ENCODE measurements around the gene FHIT.

The FHIT gene

GRCh38 chr3:60053526-60054265 is 1197.6 kb downstream of the FHIT start:
- no peak for DNase-seq

DNA sequence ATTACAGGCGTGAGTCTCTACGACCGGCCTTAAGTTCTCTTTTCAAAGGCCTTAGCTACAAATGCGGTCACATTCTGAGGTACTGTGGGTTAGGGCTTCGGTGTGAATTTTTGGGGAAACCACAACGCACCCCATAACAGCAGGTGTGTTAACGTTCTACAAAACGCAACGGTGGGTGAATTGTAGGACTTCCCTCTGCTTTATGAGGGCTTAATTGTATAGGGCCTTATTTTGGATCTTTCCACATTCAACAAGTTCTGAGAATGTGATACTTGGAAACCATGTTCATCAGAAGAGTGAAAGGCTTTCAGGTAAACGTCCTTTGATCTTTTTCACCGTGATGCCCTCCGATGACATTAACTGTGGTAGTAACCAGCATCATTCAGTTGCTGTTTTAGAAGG is 1202.8 kb downstream of the FHIT start:
- no peak for DNase-seq

- no peak for DNase-seq
These were observed 1203.6 kb downstream of the FHIT start for GRCh38 chr3:60047426-60048200.

- no peak for DNase-seq
These were observed 1205.0 kb downstream of the FHIT start for GRCh38 chr3:60046210-60046609.

GRCh38 chr3:60045686-60046085 is 1205.6 kb downstream of the FHIT start:
- DNase-seq = no peak

- no peak for DNase-seq
These were observed 1214.4 kb downstream of the FHIT start for GRCh38 chr3:60036803-60037202.

DNA sequence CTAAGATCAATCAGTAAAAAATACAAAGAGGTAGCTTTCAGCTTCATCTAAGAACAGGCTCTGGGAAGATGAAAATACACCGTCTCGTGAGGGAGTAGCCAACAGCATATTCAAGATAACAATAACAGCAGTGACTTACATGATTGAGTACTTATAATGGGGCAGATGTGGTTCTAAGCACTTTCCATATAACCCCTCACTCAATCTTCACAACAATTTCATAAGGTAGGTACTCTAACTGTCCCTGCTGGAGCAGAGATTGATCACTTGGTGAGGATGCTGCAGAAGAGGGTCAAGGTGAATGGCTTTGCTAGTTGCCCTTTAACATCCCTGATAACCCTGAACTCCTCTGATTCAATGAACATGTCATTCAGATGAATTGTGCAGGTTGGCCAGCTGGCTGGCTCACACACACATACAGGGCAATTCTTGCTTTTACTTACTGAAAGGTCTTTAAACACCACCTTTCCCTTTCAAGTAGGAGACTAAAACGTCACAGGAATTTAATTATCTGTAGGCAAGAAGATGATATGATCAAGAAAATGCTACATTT is 1217.3 kb downstream of the FHIT start:
- no peak for DNase-seq

- DNase-seq = no peak
These were observed 1220.3 kb downstream of the FHIT start for GRCh38 chr3:60030982-60031381.

DNA sequence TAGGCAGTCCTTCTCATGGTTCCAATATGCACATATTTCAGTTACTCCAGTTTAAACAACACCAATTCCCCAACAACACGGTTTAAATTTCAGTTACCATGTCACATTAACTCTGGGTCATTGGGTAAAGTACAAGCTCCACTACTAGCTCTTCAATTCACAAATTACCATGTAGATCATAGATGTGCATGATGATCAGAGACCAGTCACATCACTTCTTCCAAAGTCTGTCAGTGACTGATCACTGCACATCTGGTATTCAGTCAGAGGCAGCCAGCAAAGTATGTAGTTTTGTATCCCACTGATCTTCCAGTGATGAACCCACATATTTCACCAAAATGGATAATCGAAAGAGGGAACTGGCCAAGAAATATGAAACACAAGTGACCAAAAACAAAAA is 1223.0 kb downstream of the FHIT start:
- no peak for DNase-seq

- DNase-seq = no peak
These were observed 1223.9 kb downstream of the FHIT start for GRCh38 chr3:60027335-60027734.

DNA sequence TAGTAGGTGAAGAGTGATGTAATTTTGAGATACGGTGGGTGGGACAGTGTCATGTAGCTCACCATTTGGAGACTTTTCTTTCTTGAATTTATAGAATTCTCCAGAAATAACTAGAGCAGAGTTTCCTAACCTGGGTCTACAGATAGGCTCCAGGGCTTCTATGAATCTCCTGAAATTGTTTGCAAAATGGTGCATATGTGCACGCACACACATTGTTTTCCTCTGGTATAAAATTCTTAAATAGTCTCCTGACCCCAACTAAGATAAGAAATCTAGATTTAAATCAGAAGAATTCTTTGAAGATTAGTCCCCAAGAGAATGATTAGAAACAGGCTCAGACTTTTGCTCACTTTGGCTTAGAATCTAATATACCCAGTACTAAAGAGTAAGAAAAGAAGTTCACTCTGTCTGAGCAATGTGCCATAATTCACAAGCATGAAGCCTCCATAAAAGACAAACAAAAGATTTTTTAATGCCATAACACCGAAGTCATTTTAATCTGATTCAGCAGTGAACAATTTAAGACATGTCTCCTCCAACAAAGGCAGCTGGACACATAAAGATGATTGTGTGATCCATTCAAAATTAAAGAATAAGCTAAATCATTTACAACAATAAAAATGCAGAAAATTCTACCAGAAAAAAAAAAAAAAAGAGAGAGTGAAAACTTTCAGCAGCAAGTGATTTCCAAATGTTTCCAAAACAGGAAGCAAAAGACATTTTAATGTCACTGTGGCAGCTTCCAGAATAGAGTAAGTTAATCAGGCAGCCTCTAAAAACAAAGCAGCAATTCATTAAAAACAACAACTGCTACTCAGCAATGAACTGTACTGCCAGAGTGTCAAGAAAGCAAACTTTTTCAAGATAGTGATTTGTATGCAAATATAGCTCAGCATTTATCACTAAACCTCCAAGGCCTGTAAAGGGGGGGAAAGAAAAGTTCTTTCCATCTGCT is 1225.9 kb downstream of the FHIT start:
- no peak for DNase-seq

DNA sequence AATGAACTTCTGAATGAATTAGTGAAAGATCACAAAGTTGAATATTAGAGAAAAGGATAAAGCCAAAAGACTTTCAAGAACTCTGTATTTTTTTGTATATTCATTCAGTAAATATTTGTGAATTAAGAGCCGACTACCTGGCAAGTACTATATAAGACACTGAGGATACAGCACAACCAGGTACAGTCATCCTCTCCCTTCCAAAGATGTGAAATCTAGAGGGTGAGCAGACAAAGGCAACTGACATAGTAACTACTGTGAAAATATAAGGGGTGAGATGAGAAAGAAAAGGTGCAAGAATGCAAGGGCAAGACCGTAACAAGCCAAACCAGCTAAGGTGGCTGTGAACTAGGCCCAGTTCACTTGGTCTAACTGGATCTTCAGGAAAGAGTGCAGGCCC is 1226.9 kb downstream of the FHIT start:
- DNase-seq = no peak

- no peak for DNase-seq
These were observed 1228.1 kb downstream of the FHIT start for GRCh38 chr3:60023189-60023588.

DNA sequence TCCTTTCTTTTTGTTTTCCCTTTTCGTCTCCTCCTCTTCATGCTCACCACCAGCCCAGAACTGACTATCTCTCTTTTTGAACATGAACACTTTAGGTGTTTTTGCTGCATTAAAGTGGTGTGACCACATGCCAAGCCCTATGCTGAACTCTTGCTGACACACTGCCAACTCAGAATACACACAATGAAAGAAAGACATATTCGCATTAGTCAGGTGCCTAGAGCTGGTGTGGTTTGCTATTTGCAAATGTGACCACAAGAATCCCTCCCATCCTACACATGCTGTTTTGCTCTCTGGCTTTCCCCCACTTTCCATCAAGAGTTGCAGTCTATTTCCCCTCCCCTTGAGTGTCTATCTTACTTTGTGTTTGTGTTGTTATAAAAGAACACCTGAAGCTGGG is 1233.6 kb downstream of the FHIT start:
- DNase-seq = no peak

- DNase-seq = no peak
These were observed 1236.1 kb downstream of the FHIT start for GRCh38 chr3:60015032-60015705.

DNA sequence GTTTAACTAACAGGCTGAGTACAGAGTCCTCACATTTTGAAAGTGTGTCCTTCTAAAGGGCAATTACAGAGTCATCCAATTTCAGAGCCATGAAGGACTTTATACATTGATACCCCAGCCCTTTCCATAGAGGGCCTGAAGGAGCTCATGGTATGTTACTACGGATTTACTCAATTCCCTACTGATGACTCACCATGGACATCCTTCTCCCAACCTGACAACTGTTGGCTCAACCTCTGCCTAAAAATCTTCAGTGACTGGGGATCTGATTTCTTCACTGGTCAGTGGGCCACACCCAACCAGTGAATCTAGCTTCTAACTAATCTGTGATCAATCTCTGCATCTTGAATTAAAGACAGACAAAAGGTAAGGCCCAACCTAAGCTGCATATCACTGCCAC is 1238.0 kb downstream of the FHIT start:
- no peak for DNase-seq

DNA sequence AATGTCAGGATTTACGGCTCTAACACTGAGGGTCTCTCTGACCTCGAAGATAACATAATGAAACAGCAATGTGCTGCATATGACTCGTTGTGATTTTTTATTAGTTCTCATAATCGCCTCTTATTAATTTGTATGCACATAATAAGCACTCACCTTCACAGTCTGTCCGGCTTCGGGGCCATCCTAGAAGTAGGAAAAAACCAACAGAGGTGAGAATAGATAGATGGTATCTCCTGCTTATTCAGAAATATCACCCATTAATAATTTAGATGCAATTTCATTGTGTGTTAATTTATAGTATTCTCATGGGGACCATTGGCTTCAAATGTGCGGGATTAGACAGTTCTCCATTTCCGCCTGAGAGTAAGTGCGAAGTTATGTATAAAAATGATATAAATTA is 1240.0 kb downstream of the FHIT start:
- no peak for DNase-seq

DNA sequence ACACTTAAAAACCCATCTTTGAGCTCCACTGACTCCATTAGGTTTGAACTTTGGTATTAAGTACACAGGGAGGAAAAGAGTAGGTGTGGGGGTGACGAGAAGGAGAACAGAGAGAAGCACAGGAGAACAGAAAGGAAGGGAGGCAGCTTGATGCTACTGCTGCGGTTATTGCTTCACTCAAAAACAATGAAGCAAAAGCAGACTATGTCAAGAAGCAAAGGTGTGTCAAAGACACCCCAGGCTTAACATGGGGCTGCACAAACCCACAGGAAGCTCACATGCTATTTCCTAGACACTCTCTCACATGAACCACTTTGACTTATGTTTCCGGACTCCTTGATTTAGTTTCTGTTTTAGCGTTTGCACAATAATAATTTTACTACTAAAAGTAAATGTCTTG is 1240.5 kb downstream of the FHIT start:
- DNase-seq = no peak

- no peak for DNase-seq
These were observed 1241.2 kb downstream of the FHIT start for GRCh38 chr3:60009931-60010478.

GRCh38 chr3:60001369-60001768 is 1249.9 kb downstream of the FHIT start:
- no peak for DNase-seq

DNA sequence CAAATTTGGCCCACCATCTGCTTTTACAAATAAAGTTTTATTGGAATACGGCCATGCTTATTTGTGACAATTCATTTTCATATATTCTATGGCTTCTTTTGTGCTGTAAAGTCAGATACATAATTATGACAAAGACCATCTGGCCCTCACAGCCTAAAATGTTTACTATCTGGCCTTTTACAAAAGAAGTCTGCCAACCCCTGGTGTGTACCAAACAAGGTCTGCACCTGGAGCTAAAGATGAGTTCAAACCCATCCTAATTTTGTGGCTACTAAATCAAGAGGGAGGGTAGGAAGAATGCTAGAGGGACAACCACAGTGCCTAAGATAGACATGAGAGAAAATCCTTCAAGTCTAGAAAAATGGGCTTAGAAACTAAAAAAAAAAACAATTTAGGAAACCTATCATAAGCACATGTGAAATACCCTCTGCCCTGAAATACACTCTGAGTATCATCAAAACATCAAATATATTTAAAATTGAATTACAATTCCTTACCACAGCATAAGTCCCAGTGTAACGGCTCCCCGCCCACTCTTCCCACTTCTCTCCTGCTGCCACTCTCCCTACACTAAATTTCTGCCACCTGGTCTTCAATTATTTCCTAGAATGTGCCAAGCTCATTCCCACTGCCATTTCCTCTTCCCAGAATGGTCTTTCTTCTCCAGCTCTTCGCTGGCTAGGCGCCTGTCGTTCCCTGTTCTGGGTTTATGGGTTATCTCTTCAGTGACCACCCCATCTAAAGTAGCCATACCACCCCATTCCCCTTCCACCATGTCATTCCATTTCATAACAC is 1250.7 kb downstream of the FHIT start:
- no peak for DNase-seq

All from NCI-H1048 (cell line).